AG04449 (cell line): ENCODE measurements around the gene TAF9B.
"Not testable (repeated sequence)": the region's sequence is repeated elsewhere in the genome, so short reads cannot be mapped to it uniquely, and the experiment has no call there.

Source experiments
- CTCF ChIA-PET: fragments of 350-600 bp; formaldehyde crosslinking; extraction: SDS; loops from one replicate; lab custom pipeline; 2021; ENCODE audit warnings: antibody characterized with exemption; lab: Yijun Ruan, JAX
- POLR2A ChIA-PET: fragments of 400-600, 350-600 bp; formaldehyde crosslinking; extraction: SDS; loops from one replicate; lab custom pipeline; 2020; ENCODE audit warnings: antibody characterized with exemption, inconsistent platforms; lab: Yijun Ruan, JAX
- DNase-seq: peaks from one replicate; pipeline ENCODE4 v3.0.0-alpha.2; 2010; ENCODE audit warnings: low read depth, low spot score
- H3K4me3 ChIP-seq: 2 replicates; pipeline ENCODE4 v1.5.1; 2011; ENCODE audit warnings: low read depth, mild to moderate bottlenecking, control low read depth, low read length
- CTCF ChIP-seq: IDR thresholded peaks from one replicate; pipeline ENCODE4 v1.5.1; 2011; ENCODE audit warnings: mild to moderate bottlenecking, moderate library complexity, low read length, control low read depth, inconsistent platforms; ENCODE audit not compliant: insufficient read depth; ENCODE audit errors: missing control alignments

Gene TAF9B

GRCh38 chrX:78140206-78140605 is 756 bp upstream of the TAF9B start:
- ChIA-PET POLR2A (no interaction called here), CTCF (no interaction called here)
- no peak for TF ChIP-seq CTCF
- no peak overlapping the region for H3K4me3 ChIP-seq
- no peak for DNase-seq

- no peak for DNase-seq
- ChIA-PET POLR2A (no interaction called here), CTCF (no interaction called here)
- TF ChIP-seq CTCF: no peak
- no peak overlapping the region for H3K4me3 ChIP-seq
These were observed 6.1 kb downstream of the TAF9B start for GRCh38 chrX:78133238-78133960.

- DNase-seq: no peak
- no peak overlapping the region for H3K4me3 ChIP-seq
- ChIA-PET POLR2A (interaction anchor here (0.5 kb wide), 1 partner anchor 24 kb away, joined by 4 read pairs; no protein-coding TSS in a partner anchor), CTCF (interaction anchor here (0.8 kb wide), 1 partner anchor 9 kb away, joined by 3 read pairs; no protein-coding TSS in a partner anchor)
- no peak for TF ChIP-seq CTCF
These were observed 8.3 kb downstream of the TAF9B start for GRCh38 chrX:78131117-78131516.

GRCh38 chrX:78130396-78130795 is 9.1 kb downstream of the TAF9B start:
- POLR2A ChIA-PET: no interaction called here

GRCh38 chrX:78129714-78130113 is 9.7 kb downstream of the TAF9B start:
- no peak for DNase-seq
- no peak overlapping the region for H3K4me3 ChIP-seq
- ChIA-PET POLR2A (no interaction called here), CTCF (no interaction called here)
- TF ChIP-seq CTCF: no peak

More at GRCh38 chrX:78130396-78130795, 9.1 kb downstream of the TAF9B start:
- CTCF ChIA-PET: interaction anchor here (0.8 kb wide), 1 partner anchor 8 kb away, joined by 3 read pairs; no protein-coding TSS in a partner anchor
- H3K4me3 ChIP-seq: no peak overlapping the region
- no peak for TF ChIP-seq CTCF
- no peak for DNase-seq

- DNase-seq, CTCF ChIA-PET, H3K4me3 ChIP-seq: not testable (repeated sequence)
- POLR2A ChIA-PET: interaction anchor here (0.8 kb wide), 1 partner anchor 10 kb away, joined by 3 read pairs; no protein-coding TSS in a partner anchor
These were observed 13.7 kb downstream of the TAF9B start for GRCh38 chrX:78125781-78126180.
